GM19328 (cell line): ENCODE measurements around the gene MMP17.

Experiments
- ATAC-seq: cut with Tn5 transposase; IDR thresholded peaks from one replicate; pipeline ENCODE4 v1.9.1; 2021; ENCODE audit warnings: mild to moderate bottlenecking, moderate library complexity; ENCODE audit not compliant: unreplicated experiment

The MMP17 gene

DNA sequence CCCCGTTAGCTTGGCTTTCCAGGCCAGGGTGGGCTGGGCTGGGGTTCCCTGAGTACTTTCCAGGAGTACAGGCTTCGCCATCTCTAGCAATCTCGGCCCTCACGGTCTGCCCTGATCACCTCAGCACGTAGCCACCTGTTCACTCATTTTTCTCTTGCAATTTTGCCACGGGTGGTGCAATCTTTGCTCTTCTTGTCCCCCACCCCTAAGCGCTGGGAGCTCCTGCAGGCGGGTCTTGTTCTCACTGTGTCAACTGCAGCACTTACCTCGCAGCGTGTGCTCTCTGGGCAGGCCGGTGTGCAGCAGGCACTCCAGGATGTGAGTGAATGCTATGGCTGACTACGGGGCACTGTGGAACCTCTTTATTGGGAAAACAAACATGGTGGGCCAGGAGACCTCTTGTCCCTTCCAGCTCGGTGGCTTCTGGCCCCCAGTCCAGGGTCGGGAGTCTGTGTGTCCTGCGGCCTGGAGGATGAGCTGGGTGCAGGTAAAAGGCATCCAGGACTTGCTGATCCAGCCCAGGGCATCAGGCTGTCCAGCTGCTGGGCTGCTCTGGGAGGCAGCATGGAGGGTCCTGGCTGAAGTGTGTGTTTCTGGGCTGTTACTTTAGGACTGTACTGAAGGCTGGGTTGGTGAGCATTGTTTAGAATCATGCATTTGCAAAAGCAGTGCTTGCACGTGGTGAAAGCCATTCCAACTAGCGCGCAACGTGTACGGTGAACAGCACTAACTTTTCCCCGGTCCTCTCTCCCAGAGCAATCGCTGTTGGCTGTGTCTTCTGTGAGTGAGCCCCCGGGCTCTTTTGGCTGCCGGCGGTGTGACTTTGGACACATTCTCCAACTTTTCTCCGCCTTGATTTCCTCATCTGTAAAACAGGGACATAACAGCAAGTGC lies 64.8 kb downstream of the MMP17 start:
- ATAC-seq = no peak

DNA sequence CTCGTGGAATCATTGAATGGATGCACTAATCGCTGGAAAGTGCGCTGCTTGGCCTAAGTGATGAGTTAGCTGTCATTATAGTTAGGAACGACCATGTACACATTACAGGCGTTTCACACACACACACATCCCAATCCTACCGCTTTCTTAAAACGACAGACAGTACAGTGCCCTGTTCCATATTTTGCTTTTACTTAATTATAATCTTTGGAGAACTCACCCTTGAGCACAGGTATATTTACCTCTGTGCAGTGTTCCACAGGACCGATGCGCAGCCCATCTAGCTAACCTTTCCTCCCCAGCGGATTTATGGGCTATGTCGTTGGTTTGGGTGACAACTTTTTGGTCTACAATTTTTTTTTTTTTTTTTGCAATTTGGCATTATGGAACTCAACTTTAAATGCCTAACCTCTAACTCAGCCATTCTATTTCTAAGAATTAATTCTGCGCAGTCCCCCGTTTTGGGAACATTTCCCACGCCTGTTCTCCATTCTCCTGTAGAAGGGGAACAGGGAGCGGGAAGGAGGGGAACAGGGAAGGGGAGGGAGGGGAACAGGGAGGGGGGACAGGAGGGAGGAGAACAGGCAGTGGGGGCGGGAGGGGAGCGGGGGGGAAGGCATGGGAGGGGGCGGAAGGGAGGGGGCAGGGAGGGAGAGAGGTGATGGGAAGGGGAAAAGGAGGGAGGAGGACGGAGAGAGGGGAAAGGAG lies 65.6 kb downstream of the MMP17 start:
- ATAC-seq = no peak

DNA sequence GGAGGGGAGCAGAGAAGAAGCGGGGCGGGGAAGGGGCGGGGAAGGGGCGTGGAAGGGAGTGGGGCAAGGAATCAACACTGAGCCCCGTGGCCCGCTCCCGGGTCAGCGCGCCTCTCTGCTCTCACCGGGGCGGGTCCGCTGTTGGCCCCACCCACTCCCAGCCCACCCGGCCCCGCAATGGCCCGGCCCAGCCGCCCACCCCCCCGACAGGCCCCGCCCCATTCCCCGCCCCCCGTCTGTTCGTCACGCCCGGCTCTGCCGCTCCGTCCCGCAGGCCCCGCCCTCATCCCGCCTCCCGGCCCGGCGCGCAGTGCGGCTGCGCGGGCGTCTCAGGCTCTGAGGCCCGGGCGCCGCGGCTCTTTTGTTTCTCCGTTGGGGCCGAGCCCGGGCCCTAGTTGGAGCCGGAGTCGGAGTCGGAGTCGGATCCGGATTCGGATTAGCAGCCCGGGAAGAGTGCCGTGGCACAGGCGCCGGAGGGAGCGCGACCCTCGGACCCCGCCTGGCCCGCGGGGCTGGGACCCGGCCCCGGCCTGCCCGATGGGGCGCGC lies 66.2 kb downstream of the MMP17 start, which contains the start of gene ULK1:
Gene ULK1, plus strand, starts transcription at position 310 of the 548 bp plus-strand sequence. CDS start 380 bp downstream, outside the sequence.
- ATAC-seq = peak; percentile 83

DNA sequence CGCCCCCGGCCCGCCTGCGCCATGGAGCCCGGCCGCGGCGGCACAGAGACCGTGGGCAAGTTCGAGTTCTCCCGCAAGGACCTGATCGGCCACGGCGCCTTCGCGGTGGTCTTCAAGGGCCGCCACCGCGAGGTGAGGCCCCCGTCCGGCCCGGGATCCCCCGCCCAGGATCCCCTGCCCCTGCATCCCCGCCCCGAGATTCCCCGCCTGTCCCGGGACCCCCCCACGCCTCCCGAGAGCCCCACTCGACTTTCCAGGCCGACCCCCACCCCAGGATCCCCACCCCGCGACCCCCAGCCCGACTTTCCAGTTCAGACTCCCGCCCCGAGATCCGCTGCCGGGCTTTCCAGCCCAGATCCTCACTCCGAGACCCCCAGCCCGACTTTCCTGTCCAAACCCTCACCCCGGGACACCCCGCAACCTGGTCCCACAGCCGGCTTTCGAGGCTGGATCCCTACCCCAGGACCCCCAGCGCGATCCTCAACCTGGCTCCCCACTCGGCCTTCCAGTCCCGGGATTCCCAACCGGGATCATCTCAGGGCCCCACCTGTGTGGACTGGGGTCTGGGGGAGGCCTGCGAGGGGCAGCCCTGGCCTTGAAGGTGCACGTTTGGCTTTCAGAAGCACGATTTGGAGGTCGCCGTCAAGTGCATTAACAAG lies 66.9 kb downstream of the MMP17 start:
- no peak for ATAC-seq

DNA sequence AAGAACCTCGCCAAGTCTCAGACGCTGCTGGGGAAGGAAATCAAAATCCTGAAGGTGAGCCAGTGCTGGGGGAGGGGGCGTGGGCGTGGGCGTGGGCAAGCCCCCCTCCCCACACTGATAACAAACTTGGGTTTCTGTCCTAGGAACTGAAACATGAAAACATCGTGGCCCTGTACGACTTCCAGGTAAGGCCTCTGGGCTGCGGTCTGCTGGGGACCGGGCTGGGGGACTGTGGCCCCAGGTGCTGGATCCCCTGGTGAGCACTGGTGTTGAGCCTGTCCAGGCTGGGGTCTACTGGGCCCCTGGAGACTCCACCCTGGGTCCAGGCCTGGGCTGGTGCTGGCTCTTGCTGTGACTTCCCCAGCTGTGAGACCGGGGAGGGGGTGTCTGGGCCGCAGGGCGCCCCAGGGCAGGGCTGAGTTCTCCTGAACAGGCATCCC lies 67.5 kb downstream of the MMP17 start:
- no peak for ATAC-seq

DNA sequence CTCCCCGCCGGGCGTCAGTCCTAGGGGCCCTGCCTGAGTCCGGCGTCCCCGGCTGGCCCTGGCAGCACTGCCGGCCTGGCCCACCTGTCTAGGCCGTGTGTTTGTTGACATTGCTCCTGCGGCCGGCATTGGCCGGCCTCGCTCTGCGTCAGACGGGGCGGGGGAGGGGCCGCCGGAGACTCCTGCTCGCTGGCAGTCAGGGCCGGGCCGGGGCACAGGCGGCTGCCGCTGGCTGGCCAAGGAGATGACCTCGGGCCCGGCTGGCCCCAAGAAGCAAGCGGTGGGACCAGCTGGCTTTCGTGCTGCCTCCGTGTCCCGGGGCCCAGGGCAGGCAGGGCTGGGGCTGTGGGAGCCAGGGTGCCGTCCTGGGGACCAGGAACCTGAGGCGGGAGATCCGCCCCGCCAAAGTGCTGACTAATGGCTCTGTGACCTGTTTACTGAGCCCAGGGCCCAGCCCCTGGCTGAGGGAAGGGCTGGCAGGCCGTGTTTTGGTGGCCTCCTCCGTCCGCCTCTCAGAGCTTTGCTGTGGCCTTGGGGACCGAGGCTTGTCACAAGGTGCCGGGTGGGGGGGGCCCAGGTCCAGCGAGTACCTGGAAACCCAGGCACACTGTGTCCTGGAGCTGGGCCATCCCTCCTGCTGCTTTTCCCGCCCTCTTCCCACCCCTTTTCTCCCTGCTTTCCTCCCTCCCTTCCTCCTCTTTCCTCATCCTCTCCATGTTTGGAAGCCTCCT lies 68.1 kb downstream of the MMP17 start:
- peak; percentile 41 for ATAC-seq

DNA sequence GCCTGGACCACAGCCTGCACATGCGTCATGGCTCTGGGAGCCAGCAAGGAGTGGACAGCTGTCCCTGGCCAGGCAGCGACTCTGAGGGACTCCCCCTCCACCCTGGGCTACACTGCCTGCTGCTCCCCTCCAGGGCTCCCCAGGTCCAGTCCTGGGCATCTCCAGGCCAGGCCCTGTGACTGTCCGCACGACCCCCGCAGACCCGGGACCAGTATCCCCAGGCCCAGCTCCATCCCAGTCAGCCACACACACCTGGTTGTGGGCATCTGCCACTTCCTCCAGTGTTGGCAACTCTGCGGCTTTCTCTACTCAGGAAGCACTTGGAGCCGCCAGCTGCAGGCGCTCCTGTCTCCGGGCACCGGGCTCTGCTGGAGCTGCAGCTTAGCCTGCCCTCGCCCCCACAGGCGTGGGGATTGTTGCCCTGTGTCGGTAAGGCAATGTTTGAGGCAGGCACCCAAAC lies 68.6 kb downstream of the MMP17 start:
- no peak for ATAC-seq

DNA sequence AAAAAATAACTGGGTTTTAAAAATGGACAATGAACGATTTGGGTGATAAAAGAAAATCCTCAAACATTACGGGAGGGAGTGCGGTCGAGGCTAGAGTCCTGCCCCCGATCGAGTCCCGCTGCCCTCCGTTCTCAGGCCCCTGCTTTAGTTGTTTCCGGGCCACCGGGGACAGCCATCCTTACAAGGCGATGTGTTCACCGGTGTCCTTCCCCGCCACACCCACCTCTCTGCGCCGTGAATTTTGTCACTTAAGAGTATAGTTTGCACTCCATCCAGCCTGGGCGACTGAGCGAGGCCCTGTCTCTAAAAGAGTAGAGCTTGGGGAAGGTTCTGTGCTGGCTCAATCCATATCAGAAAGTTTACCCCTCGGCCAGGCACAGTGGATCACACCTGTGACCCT lies 69.1 kb downstream of the MMP17 start:
- ATAC-seq = no peak

DNA sequence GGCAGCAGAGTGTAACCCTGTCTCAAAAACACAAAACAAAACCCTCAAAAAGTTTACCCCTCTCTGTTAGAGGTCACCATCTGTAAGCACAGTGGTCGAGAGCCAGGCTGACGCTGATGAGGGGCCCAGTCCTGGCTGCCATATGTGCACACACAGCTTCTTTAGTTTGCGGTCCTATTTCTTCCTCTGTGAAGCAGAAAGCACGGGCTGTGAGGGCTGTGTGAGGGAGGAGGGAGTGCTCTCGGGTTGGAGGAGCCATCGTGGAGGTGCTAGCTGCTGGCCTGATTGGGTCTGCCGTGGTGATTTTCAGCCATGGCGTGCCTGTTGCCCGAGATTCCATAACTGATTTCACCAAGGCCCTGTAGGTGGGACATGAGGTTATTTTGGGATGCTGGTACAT lies 69.7 kb downstream of the MMP17 start:
- no peak for ATAC-seq

DNA sequence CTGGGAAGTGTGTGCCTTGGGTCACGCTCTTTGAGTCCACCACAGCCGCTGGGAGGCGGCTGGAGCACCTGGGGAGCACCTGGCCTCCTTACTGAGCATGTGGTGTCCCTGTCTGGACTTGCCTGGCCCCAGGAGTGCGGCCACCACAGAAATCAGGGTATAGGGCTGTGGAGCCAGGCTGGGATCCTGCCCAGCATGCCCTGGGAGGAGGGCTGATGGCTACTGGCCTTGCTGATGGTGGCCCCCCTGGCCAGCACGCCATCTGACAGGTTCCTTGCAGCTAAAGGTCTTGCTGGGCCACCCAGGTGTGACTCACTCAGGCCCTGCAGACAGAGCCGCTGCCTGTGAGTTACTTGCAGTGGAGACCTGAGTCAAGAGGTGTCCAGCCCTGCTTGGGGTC lies 72.2 kb downstream of the MMP17 start:
- no peak for ATAC-seq
